ENCODE measurements around the gene PTPRN2. TPM values are rescaled to one million over a fixed set of nuclear protein-coding genes. Genes with fewer than 3 reads are reported as not detected.

PTPRN2 gene
- total and polyA plus RNA-seq, 9 of the 15 experiments (the other 6 are each of a cell fraction or from before 2014, with no cell fraction given) = not detected

- TF ChIP-seq GTF3C2 (IDR thresholded peaks at IDR 0.05; ENCODE audit: borderline replicate concordance, extremely low read depth, insufficient read length) = no peak
- no peak for TF ChIP-seq KDM5B (IDR thresholded peaks at IDR 0.05; ENCODE audit: insufficient replicate concordance, low read depth, low read length)
- no peak for TF ChIP-seq STAT5A (IDR thresholded peaks at IDR 0.05; ENCODE audit: borderline replicate concordance, low read length)
- TF ChIP-seq ZNF668 (CRISPR knock-in tag; IDR thresholded peaks at IDR 0.05) = no peak
- TF ChIP-seq SRSF3 (IDR thresholded peaks at IDR 0.05; ENCODE audit: insufficient read depth, low read length) = no peak
Measured at GRCh38 chr7:158399762-158400161, 187.9 kb downstream of the PTPRN2 start (continued).

- POLR2A ChIA-PET = interaction anchor here (0.6 to 1.0 kb wide), 2 partner anchors 12 to 314 kb away, joined by 3 read pairs; no protein-coding TSS in a partner anchor
- no peak for ATAC-seq
- Histone ChIP-seq H3K4me3 (no peak overlapping the region), H3K4me1 (replicated peaks in 1 of 2; ENCODE audit: control insufficient read depth in 2 of 2, insufficient read depth in 2 of 2, low read length in 2 of 2) (peaks cover 0 to 11% of the 10 kb centered on the region in 2 experiments; a peak in 2 of 5 replicates), H3K36me3 (ENCODE audit: control insufficient read depth, insufficient read depth, low read length) (no peaks in the 10 kb centered on the region), H3K79me2 (ENCODE audit: control insufficient read depth, insufficient read depth, low read length) (no peaks in the 10 kb centered on the region), H3K9me3 (replicated peaks; ENCODE audit: control insufficient read depth, insufficient read depth, low read depth, low read length) (no peaks in the 10 kb centered on the region; the same call in 1 of the 2 replicates), H2AFZ (ENCODE audit: low read depth, low read length) (no peak overlapping the region), H3K9me1 (ENCODE audit: control insufficient read depth, insufficient read depth, low read length) (no peaks in the 10 kb centered on the region), H3K27ac (ENCODE audit: extremely low read depth, low read depth, low read length) (no peak overlapping the region), H4K20me1 (replicated peaks; ENCODE audit: control insufficient read depth, insufficient read depth, low read length) (no peaks in the 10 kb centered on the region; the same call in 1 of the 2 replicates), H3K27me3 (ENCODE audit: control insufficient read depth in 2 of 2, insufficient read depth in 2 of 2, low read length in 2 of 2) (peaks cover under 1 to 47% of the 10 kb centered on the region in 2 experiments; a peak in 4 of 5 replicates), H3K4me2 (ENCODE audit: insufficient read depth, low read length) (no peak overlapping the region), H3K9ac (ENCODE audit: insufficient read depth in 1 of 2, low read depth in 2 of 2, low read length in 2 of 2) (no peak overlapping the region)
- CTCF ChIA-PET (ENCODE audit: low intra/inter-chr PET ratio) = no interaction called here
- intact Hi-C loops (cut with micrococcal nuclease) = no loop called here
- 0% methylated on average over 1 of the region's 1 CpG for WGBS (ENCODE audit: insufficient coverage, low coverage, missing lambda C conversion rate)
- DNase-seq (ENCODE audit: extremely low read depth in 1 of 4, low spot score in 3 of 4) = no peak
- in situ Hi-C loops (cut with MboI) = no loop called here
- FAIRE-seq = no peak
- TF ChIP-seq ZNF695 (CRISPR knock-in tag; IDR thresholded peaks at IDR 0.05) = no peak
- TF ChIP-seq ZNF280A (IDR thresholded peaks at IDR 0.05; ENCODE audit: low read depth, partially characterized antibody) = peak; percentile 48
- peak; percentile 36; the same call in 1 of the 2 replicates for TF ChIP-seq TRIM28 (IDR thresholded peaks at IDR 0.05)
- BruUV-seq (replicated peaks) = no TSS peak
Measured at GRCh38 chr7:158398750-158399149, 188.9 kb downstream of the PTPRN2 start.
